ENCODE data around the gene IKZF1. TPM values are rescaled to one million over a fixed set of nuclear protein-coding genes. Genes with fewer than 3 reads are reported as not detected.
"Not testable (repeated sequence)": the region's sequence is repeated elsewhere in the genome, so short reads cannot be mapped to it uniquely, and the experiment has no call there.

IKZF1 gene
- total RNA-seq, 1 experiment from 2014 or later: 2.3 TPM

GRCh38 chr7:50335795-50336754 is 31.6 kb downstream of the IKZF1 start:
- Mint-ChIP-seq H3K9me3 (no peaks in the 10 kb centered on the region), H3K27ac (no peak overlapping the region), H3K36me3 (no peaks in the 10 kb centered on the region), H3K4me3 (no peak overlapping the region), H3K27me3 (ENCODE audit: low read depth) (no peaks in the 10 kb centered on the region), H3K4me1 (peaks cover 7% of the 10 kb centered on the region)
- DNase-seq (ENCODE audit: low spot score) (no peak), ATAC-seq (no peak; the same call in 1 of the 2 replicates)
- POLR2A ChIA-PET: no interaction called here
- TF ChIP-seq ZBTB21 (CRISPR knock-in tag; IDR thresholded peaks at IDR 0.05; ENCODE audit: borderline replicate concordance) (no peak), CBFB (CRISPR knock-in tag; IDR thresholded peaks at IDR 0.05; ENCODE audit: low read depth) (no peak), RELA (CRISPR knock-in tag; IDR thresholded peaks at IDR 0.05; ENCODE audit: borderline replicate concordance) (no peak), RORB (CRISPR knock-in tag; IDR thresholded peaks at IDR 0.05) (no peak), ETV6 (CRISPR knock-in tag; IDR thresholded peaks at IDR 0.05) (no peak), NR3C1 (CRISPR knock-in tag; conservative IDR thresholded peaks at IDR 0.05; ENCODE audit: low read depth) (no peak), ZBTB43 (CRISPR knock-in tag; IDR thresholded peaks at IDR 0.05) (no peak), TEAD1 (CRISPR knock-in tag; IDR thresholded peaks at IDR 0.05) (no peak)
- CTCF ChIA-PET: interaction anchor here (0.8 kb wide), 1 partner anchor 130 kb away, joined by 3 read pairs; no protein-coding TSS in a partner anchor

GRCh38 chr7:50336894-50337703 is 32.6 kb downstream of the IKZF1 start:
- DNase-seq (ENCODE audit: low spot score): no peak
- no peak overlapping the region for H3K27ac Mint-ChIP-seq
- CTCF ChIA-PET: no interaction called here
- H3K4me3 Mint-ChIP-seq: no peak overlapping the region
- POLR2A ChIA-PET: no interaction called here
- no peak for TF ChIP-seq CTCF (IDR thresholded peaks at IDR 0.05)
- no peaks in the 10 kb centered on the region for H3K36me3 Mint-ChIP-seq
- H3K4me1 Mint-ChIP-seq: peaks cover 8% of the 10 kb centered on the region
- no peaks in the 10 kb centered on the region for H3K27me3 Mint-ChIP-seq (ENCODE audit: low read depth)
- no peaks in the 10 kb centered on the region for H3K9me3 Mint-ChIP-seq
- no peak for ATAC-seq

- DNase-seq (ENCODE audit: low spot score); ATAC-seq; POLR2A ChIA-PET; H3K4me3 Mint-ChIP-seq; H3K27me3 Mint-ChIP-seq (ENCODE audit: low read depth); CTCF ChIA-PET; H3K27ac Mint-ChIP-seq; H3K36me3 Mint-ChIP-seq; H3K9me3 Mint-ChIP-seq: not testable (repeated sequence)
- H3K4me1 Mint-ChIP-seq: peaks cover 25% of the 10 kb centered on the region
Observed at GRCh38 chr7:50339472-50339871, 35.0 kb downstream of the IKZF1 start.

- peaks cover 25% of the 10 kb centered on the region for H3K4me1 Mint-ChIP-seq
- H3K27me3 Mint-ChIP-seq (ENCODE audit: low read depth): no peaks in the 10 kb centered on the region
- ATAC-seq (peak; percentile 17; the same call in 1 of the 2 replicates), DNase-seq (ENCODE audit: low spot score) (no peak)
- POLR2A ChIA-PET: no interaction called here
- H3K27ac Mint-ChIP-seq: no peak overlapping the region
- CTCF ChIA-PET: no interaction called here
- no peak overlapping the region for H3K4me3 Mint-ChIP-seq
- no peaks in the 10 kb centered on the region for H3K36me3 Mint-ChIP-seq
- no peaks in the 10 kb centered on the region for H3K9me3 Mint-ChIP-seq
- TF ChIP-seq USF2 (CRISPR knock-in tag; IDR thresholded peaks at IDR 0.05) (no peak), NR1H2 (CRISPR knock-in tag; IDR thresholded peaks at IDR 0.05) (no peak), NFYB (CRISPR knock-in tag; conservative IDR thresholded peaks at IDR 0.05; ENCODE audit: low read depth) (no peak), E2F5 (CRISPR knock-in tag; IDR thresholded peaks at IDR 0.05) (no peak), IRF1 (CRISPR knock-in tag; IDR thresholded peaks at IDR 0.05) (no peak), ZNF138 (CRISPR knock-in tag; conservative IDR thresholded peaks at IDR 0.05) (no peak), PREB (CRISPR knock-in tag; IDR thresholded peaks at IDR 0.05; ENCODE audit: borderline replicate concordance) (no peak), SOX15 (CRISPR knock-in tag; IDR thresholded peaks at IDR 0.05) (no peak), TEAD1 (CRISPR knock-in tag; IDR thresholded peaks at IDR 0.05) (no peak), EMX1 (CRISPR knock-in tag; IDR thresholded peaks at IDR 0.05) (no peak)
Observed at GRCh38 chr7:50339990-50340500, 35.5 kb downstream of the IKZF1 start.

All from WTC11 (cell line).